Peyer's patch (tissue), 4 donors: ENCODE data around the gene STX1A. TPM values are rescaled to one million over a fixed set of nuclear protein-coding genes. Genes with fewer than 3 reads are reported as not detected.

Source experiments
- DNase-seq, 3 donors: peaks; one replicate each; pipeline ENCODE4 v3.0.0-alpha.2; 2017 to 2019
- H3K27ac ChIP-seq, 4 donors: fragments of 200-600 bp; sonication (generic); one replicate each; pipeline ENCODE4 v1.5.1; 2016 to 2019
- H3K27me3 ChIP-seq, 2 donors: fragments of 200-600 bp; sonication (generic); one replicate each; pipeline ENCODE4 v1.5.1; 2019
- H3K36me3 ChIP-seq, 3 donors: fragments of 200-600 bp; sonication (generic); one replicate each; pipeline ENCODE4 v1.5.1; 2016 to 2019
- H3K4me1 ChIP-seq, 4 donors: fragments of 200-600 bp; sonication (generic); one replicate each; pipeline ENCODE4 v1.5.1; 2016 to 2019
- H3K4me3 ChIP-seq, 4 donors: fragments of 200-600 bp; sonication (generic); 1 replicate in 3 of 4; 2 replicates in 1 of 4; pipeline ENCODE4 v1.5.1; 2016 to 2019; ENCODE audit warnings: mild to moderate bottlenecking in 1 of 4
- H3K9me3 ChIP-seq, 4 donors: fragments of 200-600 bp; sonication (generic); one replicate each; pipeline ENCODE4 v1.5.1; 2016 to 2019; ENCODE audit warnings: mild to moderate bottlenecking in 1 of 4
- CTCF ChIP-seq, 6 experiments: fragments of 450-650 bp in 4 of 6; fragments of 200-600 bp in 2 of 6; sonication (generic) in 1 of 6; IDR thresholded peaks; one replicate each; pipeline ENCODE4 v1.5.1; 2017 to 2019; ENCODE audit warnings: antibody characterized with exemption in 6 of 6, mild to moderate bottlenecking in 3 of 6, moderate library complexity in 1 of 6
- POLR2A ChIP-seq, 2 donors: fragments of 450-650 bp; IDR thresholded peaks; one replicate each; pipeline ENCODE4 v1.5.1; 2017; ENCODE audit warnings: antibody characterized with exemption in 2 of 2, mild to moderate bottlenecking in 2 of 2, moderate library complexity in 2 of 2
- total RNA-seq, 4 donors: library from RNA; depleted of rRNA; stranded (reverse); fragments of >200 nt; gene quantifications; one replicate each; pipeline ENCODE4 v1.1.0, GENCODE V29; 2016

STX1A gene
- total RNA-seq, 4 donors from 2014 or later: 5.6 to 27.3 (median 23.3) TPM

- no peak overlapping the region for H3K27ac ChIP-seq
- no peaks in the 10 kb centered on the region for H3K27me3 ChIP-seq
- no peaks in the 10 kb centered on the region for H3K9me3 ChIP-seq
- no peak for DNase-seq
- H3K4me1 ChIP-seq: no peaks in the 10 kb centered on the region
- no peak for TF ChIP-seq CTCF (IDR thresholded peaks at IDR 0.05)
- TF ChIP-seq POLR2A (IDR thresholded peaks at IDR 0.05): no peak
- H3K36me3 ChIP-seq: peaks cover 0 to 83% (median 0%) of the 10 kb centered on the region in 3 donors
- H3K4me3 ChIP-seq: no peak overlapping the region
Observed at GRCh38 chr7:73696372-73696771, 23.1 kb downstream of the STX1A start.

GRCh38 chr7:73690646-73691045, 28.8 kb downstream of the STX1A start:
- no peaks in the 10 kb centered on the region for H3K27me3 ChIP-seq
- H3K4me1 ChIP-seq: no peaks in the 10 kb centered on the region
- no peak overlapping the region for H3K27ac ChIP-seq
- no peak for DNase-seq
- no peak for TF ChIP-seq CTCF (IDR thresholded peaks at IDR 0.05)
- TF ChIP-seq POLR2A (IDR thresholded peaks at IDR 0.05): no peak
- H3K9me3 ChIP-seq: no peaks in the 10 kb centered on the region
- no peak overlapping the region for H3K4me3 ChIP-seq
- peaks cover 0 to 85% (median 0%) of the 10 kb centered on the region in 3 donors for H3K36me3 ChIP-seq

GRCh38 chr7:73688288-73688687, 31.2 kb downstream of the STX1A start:
- peaks cover 0 to 62% (median 0%) of the 10 kb centered on the region in 3 donors for H3K36me3 ChIP-seq

GRCh38 chr7:73685311-73685710, 34.2 kb downstream of the STX1A start:
- peaks cover 7 to 30% (median 11%) of the 10 kb centered on the region in 4 donors for H3K4me1 ChIP-seq
- DNase-seq: no peak
- H3K36me3 ChIP-seq: peaks cover 0 to 32% (median 0%) of the 10 kb centered on the region in 3 donors
- no peak overlapping the region for H3K27ac ChIP-seq
- no peak overlapping the region for H3K4me3 ChIP-seq
- TF ChIP-seq CTCF (IDR thresholded peaks at IDR 0.05) (no peak), POLR2A (IDR thresholded peaks at IDR 0.05) (no peak)
- no peaks in the 10 kb centered on the region for H3K9me3 ChIP-seq
- H3K27me3 ChIP-seq: no peaks in the 10 kb centered on the region

More at GRCh38 chr7:73688288-73688687, 31.2 kb downstream of the STX1A start:
- Histone ChIP-seq H3K9me3 (no peaks in the 10 kb centered on the region), H3K27me3 (no peaks in the 10 kb centered on the region), H3K4me1 (peaks cover 0 to 6% (median 2%) of the 10 kb centered on the region in 4 donors), H3K27ac (no peak overlapping the region), H3K4me3 (no peak overlapping the region)
- no peak for DNase-seq
- no peak for TF ChIP-seq POLR2A (IDR thresholded peaks at IDR 0.05)
- no peak for TF ChIP-seq CTCF (IDR thresholded peaks at IDR 0.05)

GRCh38 chr7:73683788-73684693, 35.4 kb downstream of the STX1A start:
- no peak for DNase-seq
- H3K4me1 ChIP-seq: peaks cover 7 to 33% (median 11%) of the 10 kb centered on the region in 4 donors

More at GRCh38 chr7:73683788-73684693, 35.4 kb downstream of the STX1A start:
- Histone ChIP-seq H3K9me3 (no peaks in the 10 kb centered on the region), H3K4me3 (peak overlapping the region; percentile 75 to 98 (median 96)), H3K27ac (peak overlapping the region; percentile 78 to 86 (median 83)), H3K36me3 (peaks cover 0 to 22% (median 0%) of the 10 kb centered on the region in 3 donors), H3K27me3 (no peaks in the 10 kb centered on the region)
- TF ChIP-seq CTCF (IDR thresholded peaks at IDR 0.05) (no peak), POLR2A (IDR thresholded peaks at IDR 0.05) (no peak)
